Calu3 (cell line): Measurements from ENCODE around the gene C20orf202. TPM values are rescaled to one million over a fixed set of nuclear protein-coding genes. Genes with fewer than 3 reads are reported as not detected.

Experiments
- BruUV-seq: library from RNA; stranded (reverse); fragments of 400-500 nt; replicated peaks from 2 replicates; lab custom pipeline; 2021; lab: Mats Ljungman, UMichigan
- CTCF ChIA-PET: fragments of 300-600 bp; sonication (Branson Sonifier 250); formaldehyde crosslinking; loops from one replicate; lab custom pipeline; 2022; ENCODE audit warnings: antibody characterized with exemption; lab: Charles Lee
- DNase-seq: peaks from one replicate; pipeline ENCODE4 v3.0.0; 2022
- H3K27ac Mint-ChIP-seq: one replicate; pipeline ENCODE4 v1.8.0; 2022; ENCODE audit warnings: mixed read lengths; ENCODE audit not compliant: unreplicated experiment
- H3K27me3 Mint-ChIP-seq: one replicate; pipeline ENCODE4 v1.8.0; 2022; ENCODE audit warnings: mixed read lengths; ENCODE audit not compliant: unreplicated experiment
- H3K36me3 Mint-ChIP-seq: one replicate; pipeline ENCODE4 v1.8.0; 2022; ENCODE audit warnings: mild to moderate bottlenecking, moderate library complexity, mixed read lengths; ENCODE audit not compliant: insufficient read depth, unreplicated experiment
- H3K4me1 Mint-ChIP-seq: one replicate; pipeline ENCODE4 v1.8.0; 2022; ENCODE audit warnings: mild to moderate bottlenecking, low read depth, mixed read lengths; ENCODE audit not compliant: unreplicated experiment
- H3K4me3 Mint-ChIP-seq: one replicate; pipeline ENCODE4 v1.8.0; 2022; ENCODE audit warnings: mild to moderate bottlenecking, low read depth, moderate library complexity, mixed read lengths; ENCODE audit not compliant: unreplicated experiment
- H3K9me3 Mint-ChIP-seq: one replicate; pipeline ENCODE4 v1.8.0; 2022; ENCODE audit warnings: low read depth, mixed read lengths; ENCODE audit not compliant: unreplicated experiment
- intact Hi-C: fragments of 100-400 bp; cut with micrococcal nuclease; formaldehyde crosslinking; loops from one replicate; pipeline ENCODE4 v1.10.0; 2022; ENCODE audit not compliant: unreplicated experiment
- total RNA-seq: library from RNA; stranded (reverse); gene quantifications from 2 replicates; pipeline ENCODE4 v1.2.3, GENCODE V29; 2022
- TF ChIP-seq, protein P1 (sequence below): fragments of 200-600 bp; IDR thresholded peaks from one replicate; pipeline ENCODE4 v1.8.0; 2022; ENCODE audit warnings: antibody characterized with exemption; ENCODE audit not compliant: unreplicated experiment

The C20orf202 gene
- total RNA-seq, 1 experiment from 2014 or later = not detected

DNA sequence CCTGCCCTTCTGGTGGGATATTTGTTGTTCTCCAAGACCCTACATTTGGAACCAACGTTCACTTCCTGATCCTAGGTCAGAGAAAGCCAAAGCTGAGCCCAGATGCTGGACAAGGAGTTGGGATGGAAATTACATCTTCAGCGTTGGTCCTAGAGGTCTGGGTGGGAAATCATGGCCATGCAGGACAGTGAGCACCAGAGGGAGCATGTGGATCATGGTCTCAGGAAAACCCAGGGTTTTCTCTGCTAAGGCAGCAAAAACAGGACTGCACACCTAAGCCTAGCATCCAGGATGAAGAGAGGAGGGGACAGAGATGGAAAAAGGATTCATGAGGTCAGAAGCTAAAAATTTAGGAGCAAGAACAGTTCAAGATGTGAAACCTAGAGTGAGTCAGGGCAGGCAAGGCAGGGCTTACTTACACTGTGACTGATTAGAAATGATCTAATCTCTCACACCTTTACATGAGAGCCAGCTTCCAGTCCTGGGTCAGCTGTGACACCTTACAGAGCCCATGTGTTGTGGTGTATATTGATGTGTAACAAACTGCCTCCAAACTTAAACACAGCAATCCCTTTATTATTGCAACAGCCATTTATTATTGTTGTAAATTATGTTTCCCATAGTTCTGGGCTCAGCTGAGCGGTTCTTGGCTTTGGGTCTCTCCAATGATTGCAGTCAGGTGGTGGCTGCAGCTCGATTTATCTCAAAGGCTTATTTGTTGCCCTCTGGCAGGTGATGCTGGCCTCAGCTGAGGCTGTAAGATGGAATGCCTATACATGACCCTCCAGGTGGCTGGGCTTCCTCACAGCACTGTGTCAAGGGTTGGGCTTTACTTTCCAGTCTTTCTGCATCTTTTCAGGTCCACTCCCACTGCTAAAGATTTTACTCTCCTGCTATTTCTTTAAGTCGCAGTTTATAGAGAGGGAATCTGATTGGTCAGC lies 6.5 kb downstream of the C20orf202 start:
- peaks cover 5% of the 10 kb centered on the region for H3K36me3 Mint-ChIP-seq
- H3K27ac Mint-ChIP-seq = peak overlapping the region; percentile 54
- peaks cover 6% of the 10 kb centered on the region for H3K4me1 Mint-ChIP-seq
- TF ChIP-seq, protein P1, sequence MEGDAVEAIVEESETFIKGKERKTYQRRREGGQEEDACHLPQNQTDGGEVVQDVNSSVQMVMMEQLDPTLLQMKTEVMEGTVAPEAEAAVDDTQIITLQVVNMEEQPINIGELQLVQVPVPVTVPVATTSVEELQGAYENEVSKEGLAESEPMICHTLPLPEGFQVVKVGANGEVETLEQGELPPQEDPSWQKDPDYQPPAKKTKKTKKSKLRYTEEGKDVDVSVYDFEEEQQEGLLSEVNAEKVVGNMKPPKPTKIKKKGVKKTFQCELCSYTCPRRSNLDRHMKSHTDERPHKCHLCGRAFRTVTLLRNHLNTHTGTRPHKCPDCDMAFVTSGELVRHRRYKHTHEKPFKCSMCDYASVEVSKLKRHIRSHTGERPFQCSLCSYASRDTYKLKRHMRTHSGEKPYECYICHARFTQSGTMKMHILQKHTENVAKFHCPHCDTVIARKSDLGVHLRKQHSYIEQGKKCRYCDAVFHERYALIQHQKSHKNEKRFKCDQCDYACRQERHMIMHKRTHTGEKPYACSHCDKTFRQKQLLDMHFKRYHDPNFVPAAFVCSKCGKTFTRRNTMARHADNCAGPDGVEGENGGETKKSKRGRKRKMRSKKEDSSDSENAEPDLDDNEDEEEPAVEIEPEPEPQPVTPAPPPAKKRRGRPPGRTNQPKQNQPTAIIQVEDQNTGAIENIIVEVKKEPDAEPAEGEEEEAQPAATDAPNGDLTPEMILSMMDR = peak; percentile 28
- CTCF ChIA-PET = no interaction called here
- H3K4me3 Mint-ChIP-seq = no peak overlapping the region
- no peak for DNase-seq
- peaks cover 64% of the 10 kb centered on the region for H3K27me3 Mint-ChIP-seq
- no peaks in the 10 kb centered on the region for H3K9me3 Mint-ChIP-seq
- intact Hi-C loops = no loop called here
- no TSS peak for BruUV-seq

DNA sequence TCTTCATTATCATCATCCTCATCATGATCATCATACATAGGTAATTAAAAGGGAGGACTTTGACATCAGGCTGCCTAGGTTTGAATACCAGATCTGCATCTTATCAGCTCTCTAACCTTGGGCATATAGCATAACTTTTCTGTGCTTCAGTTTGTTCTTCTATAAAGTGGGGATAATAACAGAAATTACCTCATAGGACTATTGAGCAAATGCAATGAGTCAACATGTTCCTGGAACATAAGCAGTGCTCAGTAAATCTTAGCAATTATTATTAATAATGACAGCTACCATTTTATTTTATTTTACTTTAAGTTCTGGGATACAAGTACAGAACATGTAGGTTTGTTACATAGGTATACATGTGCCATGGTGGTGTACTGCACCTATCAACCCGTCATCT lies 7.2 kb downstream of the C20orf202 start:
- H3K4me1 Mint-ChIP-seq = peaks cover 6% of the 10 kb centered on the region
- H3K27me3 Mint-ChIP-seq = peaks cover 71% of the 10 kb centered on the region
- no peak overlapping the region for H3K4me3 Mint-ChIP-seq
- H3K27ac Mint-ChIP-seq = no peak overlapping the region
- TF ChIP-seq, protein P1 = no peak
- no TSS peak for BruUV-seq
- CTCF ChIA-PET = no interaction called here
- DNase-seq = no peak
- peaks cover 5% of the 10 kb centered on the region for H3K36me3 Mint-ChIP-seq
- intact Hi-C loops = no loop called here
- H3K9me3 Mint-ChIP-seq = no peaks in the 10 kb centered on the region

DNA sequence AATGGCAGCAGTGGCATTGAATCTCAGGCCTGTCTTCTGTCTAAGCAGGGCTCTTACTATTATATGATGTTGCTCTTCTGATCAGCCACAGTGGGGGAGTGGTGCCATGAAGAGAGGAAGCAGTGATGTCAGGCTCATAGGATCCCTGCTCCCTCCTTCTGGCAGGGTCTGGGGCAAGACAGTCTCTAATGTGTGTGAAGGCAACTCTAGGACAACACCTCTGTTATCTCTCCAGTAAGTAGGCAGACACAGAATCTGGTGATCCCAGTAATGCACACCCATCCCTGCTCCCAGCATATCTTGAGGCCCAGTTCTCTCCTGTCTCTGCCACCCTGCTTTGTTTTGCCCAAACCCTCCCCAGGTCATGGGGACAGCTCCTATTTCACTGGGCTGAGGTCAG lies 8.8 kb downstream of the C20orf202 start:
- H3K36me3 Mint-ChIP-seq = peaks cover 5% of the 10 kb centered on the region
- no peaks in the 10 kb centered on the region for H3K9me3 Mint-ChIP-seq
- no TSS peak for BruUV-seq
- H3K4me1 Mint-ChIP-seq = peaks cover 6% of the 10 kb centered on the region
- no peak for DNase-seq
- intact Hi-C loops = loop anchor here (2.0 kb wide), 1 partner anchor 395 kb away; no protein-coding TSS in a partner anchor
- H3K27me3 Mint-ChIP-seq = peaks cover 75% of the 10 kb centered on the region
- TF ChIP-seq, protein P1 = no peak
- no peak overlapping the region for H3K4me3 Mint-ChIP-seq
- CTCF ChIA-PET = interaction anchor here (0.6 kb wide), 1 partner anchor 14 kb away, joined by 3 read pairs; the partner anchor contains the start of gene RAD21L1
- H3K27ac Mint-ChIP-seq = no peak overlapping the region

DNA sequence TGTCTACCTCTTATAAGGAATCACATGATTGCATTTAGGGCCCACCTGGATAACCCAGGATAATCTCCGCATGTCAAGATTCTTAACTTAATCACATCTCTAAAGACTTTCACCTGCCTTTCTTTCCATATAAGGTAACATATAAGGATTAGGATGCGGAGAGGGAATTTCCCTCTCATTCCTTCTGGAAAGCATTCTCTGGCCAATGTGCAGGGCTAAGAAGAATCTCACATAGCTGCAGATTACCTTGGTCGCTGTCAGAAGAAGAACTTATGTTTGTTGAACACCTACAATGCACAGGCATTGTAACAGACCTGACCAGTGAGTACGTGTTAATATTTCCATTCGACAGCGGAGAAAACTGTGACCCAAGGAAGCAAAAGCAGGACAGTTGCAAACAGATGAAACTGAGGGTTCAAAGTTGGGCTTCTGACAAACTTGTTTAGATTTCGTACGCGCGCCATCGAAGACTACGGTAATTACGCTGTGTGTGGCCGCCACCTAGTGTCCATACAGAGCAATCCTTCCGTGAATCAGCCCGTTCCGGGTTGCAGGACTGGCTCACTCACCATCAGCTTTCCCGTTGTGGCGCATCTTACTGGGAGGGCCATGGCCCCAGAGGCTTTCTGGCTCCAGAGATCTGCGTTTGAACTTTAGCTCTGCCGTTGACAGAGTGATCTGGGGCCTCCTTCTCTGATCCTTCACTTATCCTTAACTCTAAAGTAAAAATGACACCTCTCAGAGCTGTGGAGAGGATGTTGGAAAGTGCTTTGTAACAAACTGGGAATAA lies 9.5 kb downstream of the C20orf202 start:
- H3K4me3 Mint-ChIP-seq = no peak overlapping the region
- no TSS peak for BruUV-seq
- no peak overlapping the region for H3K27ac Mint-ChIP-seq
- CTCF ChIA-PET = no interaction called here
- H3K9me3 Mint-ChIP-seq = no peaks in the 10 kb centered on the region
- H3K27me3 Mint-ChIP-seq = peaks cover 74% of the 10 kb centered on the region
- intact Hi-C loops = loop anchor here (2.0 kb wide), 1 partner anchor 396 kb away; no protein-coding TSS in a partner anchor
- TF ChIP-seq, protein P1 = peak; percentile 49
- DNase-seq = peak; percentile 62
- peaks cover 5% of the 10 kb centered on the region for H3K36me3 Mint-ChIP-seq
- H3K4me1 Mint-ChIP-seq = peaks cover 6% of the 10 kb centered on the region
